NCI-H2196 treated with DMSO at 0.1 percent for 48 hours (cell line): Measurements from ENCODE around the gene SUSD4.
"Not testable (repeated sequence)": the region's sequence is repeated elsewhere in the genome, so short reads cannot be mapped to it uniquely, and the experiment has no call there.

ENCODE experiments used
- DNase-seq: peaks from one replicate; lab custom pipeline; 2025; ENCODE audit not compliant: unreplicated experiment; lab: John Stamatoyannopoulos, UW

Gene SUSD4

DNA sequence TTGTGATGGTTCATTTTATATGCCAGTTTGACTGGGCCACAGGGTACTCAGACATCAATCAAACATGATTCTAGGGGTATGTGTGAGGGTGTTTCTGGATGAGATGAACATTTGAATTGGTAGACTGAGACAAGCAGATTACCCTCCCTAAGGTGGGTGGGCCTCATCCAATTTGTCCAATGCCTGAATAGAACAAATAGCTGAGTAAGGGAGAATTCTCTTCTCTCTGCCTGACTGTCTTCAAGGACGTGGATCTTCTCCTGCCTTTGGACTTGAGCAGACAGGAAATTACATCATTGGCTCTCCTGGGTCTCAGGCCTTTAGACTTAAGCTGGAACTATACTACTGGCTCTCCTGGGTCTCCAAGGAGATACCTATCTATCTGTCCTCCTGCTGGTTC, 64.4 kb downstream of the SUSD4 start:
- no peak for DNase-seq

DNA sequence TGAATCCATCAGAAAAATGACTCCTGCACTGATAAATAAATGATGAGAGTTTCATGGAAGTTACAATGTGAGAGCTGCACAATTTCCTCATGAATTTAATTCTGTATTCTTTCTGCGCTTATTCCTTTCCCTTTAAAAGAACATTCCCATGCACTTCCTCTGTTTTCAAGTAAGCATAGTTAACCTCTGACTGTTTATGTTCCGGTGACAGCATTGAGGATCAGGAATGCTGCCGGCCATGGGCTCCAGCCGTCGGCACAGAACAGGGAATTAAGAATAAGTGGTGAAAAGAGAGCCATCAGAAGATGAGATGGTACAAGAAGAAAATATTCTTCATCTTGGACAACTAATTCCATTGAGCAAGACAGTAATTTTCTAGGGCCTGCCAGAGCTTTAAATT, 65.3 kb downstream of the SUSD4 start:
- DNase-seq, result no peak

DNA sequence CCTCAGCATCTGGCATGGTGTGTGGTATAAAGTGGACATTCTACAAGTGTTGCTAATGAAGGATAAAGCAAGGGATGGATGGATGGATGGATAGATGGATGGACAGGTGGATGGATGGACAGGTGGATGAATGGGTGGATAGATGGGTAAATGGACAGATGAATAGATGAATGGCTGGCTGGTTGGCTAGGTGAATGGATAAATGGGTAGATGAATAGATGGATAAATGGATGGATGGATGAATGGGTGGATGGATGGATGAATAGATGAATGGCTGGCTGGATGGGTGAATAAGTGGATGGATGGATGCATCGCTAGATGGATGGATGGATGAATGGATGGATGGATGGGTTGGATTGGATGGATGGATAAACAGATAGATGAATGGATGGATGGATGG, 66.2 kb downstream of the SUSD4 start:
- no peak for DNase-seq

DNA sequence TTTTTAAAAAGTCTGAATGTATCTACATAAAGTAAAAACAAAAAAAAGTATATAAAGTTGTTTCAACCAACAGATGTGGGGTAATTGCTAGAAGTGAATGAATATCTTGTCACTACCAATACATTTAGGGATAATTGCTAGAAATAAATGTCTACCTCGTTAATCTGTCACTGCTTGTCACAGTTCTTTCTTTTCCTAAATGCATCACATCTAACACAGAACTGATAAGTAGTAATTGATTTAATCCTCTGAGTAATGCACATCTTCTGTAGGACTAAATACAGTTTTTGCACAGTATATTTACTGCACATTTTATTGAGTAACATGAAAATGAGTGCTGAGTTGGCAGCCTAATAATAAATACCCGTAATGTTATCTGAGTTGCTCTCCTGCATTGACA, 72.2 kb downstream of the SUSD4 start:
- DNase-seq, result no peak

DNA sequence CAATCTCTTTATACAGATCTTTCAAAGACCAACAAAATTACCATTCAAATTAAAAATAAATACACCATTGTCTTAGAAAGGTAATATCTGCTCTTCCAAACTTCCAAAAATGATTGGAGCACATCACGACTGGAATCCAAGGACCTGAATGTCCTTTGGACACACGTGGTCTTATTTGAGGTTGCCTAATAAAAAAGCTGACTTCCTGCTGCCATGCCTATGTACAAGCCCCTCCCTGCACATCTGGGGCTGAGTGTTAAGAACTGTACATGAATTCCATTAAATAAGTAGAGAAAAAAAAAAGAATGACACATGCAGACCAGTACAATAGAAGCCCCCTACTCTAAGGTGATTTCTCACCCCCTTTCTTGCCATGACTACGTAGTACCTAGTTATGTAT, 73.6 kb downstream of the SUSD4 start:
- DNase-seq, result no peak

DNA sequence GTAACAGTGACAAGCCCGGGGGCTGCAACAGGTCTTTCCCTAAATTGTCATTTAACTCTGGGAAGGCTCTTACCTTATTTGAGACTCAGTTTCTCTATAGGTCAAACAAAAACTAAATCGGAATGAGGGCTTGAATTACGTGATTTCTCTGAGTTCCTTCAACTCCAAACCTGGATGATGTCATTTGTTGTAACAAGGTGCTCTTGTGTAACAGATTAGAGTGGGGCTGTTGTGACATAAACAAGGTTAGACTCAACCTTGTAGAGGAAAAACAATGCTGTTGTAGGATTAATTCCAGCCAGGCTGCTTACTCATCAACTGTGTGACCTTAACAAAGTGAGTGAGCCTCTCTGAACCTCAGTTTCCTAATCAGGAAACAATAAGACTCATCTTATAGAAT, 74.4 kb downstream of the SUSD4 start:
- no peak for DNase-seq

DNA sequence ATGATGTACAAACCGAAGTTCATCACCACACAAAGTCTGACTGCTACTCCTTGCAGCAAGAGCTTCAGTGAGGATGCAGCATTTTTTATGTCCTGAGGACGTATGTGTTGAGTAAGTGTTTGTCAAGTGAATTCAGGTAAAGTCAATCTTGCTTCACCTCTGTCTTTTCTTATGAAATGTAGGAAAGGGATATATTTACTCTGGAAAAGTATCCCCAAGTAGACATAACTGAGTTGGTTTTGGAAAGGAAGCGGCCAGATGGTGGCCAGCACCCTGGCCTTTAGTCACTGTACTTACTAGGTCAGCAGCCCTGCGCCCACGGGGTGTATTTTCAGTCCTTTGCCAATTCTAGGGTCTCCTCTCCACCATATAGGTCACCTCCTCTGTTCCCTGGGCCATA, 75.2 kb downstream of the SUSD4 start:
- no peak for DNase-seq

DNA sequence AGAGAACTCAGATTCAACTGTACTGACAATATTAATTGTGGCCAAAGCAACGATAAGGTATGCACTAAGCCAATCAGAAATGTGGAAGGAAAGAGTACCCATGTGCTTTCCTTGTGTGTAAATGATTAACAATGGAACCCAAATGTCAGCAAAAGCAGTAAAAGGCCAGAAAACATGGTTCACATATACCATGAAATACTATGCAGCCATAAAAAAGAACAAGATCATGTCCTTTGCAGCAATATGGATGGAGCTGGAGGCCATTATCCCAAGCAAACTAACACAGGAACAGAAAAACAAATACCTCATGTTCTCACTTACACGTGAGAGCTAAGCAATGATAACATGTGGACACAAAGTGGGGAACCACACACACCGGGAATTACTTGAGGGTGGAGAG, 78.5 kb downstream of the SUSD4 start:
- DNase-seq, result no peak

DNA sequence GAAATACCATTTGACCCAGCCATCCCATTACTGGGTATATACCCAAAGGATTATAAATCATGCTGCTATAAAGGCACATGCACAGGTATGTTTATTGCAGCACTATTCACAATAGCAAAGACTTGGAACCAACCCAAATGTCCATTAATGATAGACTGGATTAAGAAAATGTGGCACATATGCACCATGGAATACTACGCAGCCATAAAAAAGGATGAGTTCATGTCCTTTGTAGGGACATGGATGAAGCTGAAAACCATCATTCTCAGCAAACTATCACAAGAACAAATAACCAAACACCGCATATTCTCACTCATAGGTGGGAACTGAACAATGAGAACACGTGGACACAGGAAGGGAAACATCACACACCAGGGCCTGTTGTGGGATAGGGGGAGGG, 80.3 kb downstream of the SUSD4 start:
- not testable (repeated sequence) for DNase-seq

DNA sequence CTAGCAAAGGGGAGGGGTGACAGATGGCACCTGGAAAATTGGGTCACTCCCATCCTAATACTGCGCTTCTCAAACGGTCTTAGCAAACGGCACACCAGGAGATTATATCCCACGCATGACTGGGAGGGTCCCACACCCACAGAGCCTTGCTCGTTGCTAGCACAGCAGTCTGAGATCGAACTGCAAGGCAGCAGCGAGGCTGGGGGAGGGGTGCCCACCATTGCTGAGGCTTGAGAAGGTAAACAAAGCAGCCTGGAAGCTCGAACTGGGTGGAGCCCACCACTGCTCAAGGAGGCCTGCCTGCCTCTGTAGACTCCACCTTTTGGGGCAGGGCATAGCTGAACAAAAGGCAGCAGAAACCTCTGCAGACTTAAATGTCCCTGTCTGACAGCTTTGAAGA, 85.7 kb downstream of the SUSD4 start:
- DNase-seq, result not testable (repeated sequence)

DNA sequence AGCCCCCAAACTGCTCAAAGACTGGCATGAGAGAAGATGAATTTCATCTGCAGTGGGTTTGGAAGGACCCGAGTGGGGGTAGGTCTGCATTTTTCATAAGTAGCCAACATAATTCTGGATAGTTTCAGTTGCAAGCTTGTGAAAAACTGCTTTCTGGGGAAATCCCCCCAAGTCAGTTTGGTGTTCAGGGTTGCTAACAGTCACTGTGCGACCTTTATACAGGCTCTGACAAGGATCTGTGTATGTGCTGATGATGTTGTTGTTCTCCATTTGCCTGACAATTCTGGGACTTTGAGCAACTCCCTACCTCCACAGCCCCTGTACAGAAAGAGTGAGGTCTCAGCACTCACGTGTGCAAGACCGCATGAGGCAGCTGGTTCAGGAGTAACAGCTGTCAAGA, 87.9 kb downstream of the SUSD4 start:
- no peak for DNase-seq

DNA sequence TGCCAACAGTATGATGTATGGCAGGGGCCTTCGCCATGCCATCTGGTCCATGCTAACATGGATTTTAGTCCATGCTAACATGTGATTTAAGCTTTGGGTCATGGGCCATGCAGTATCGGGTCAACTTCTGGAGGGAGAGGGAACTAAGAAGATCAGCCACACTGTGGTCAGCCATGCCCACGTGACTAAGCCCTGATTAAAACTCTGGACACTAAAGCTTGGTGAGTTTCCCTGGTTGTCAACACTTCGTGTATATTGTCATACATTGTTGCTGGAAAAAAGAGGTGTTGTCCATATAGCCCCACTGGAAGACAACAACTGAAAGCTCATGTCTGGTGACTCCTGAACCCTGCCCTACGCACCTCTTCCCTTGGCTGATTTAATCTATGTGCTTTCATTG, 90.5 kb downstream of the SUSD4 start:
- no peak for DNase-seq

DNA sequence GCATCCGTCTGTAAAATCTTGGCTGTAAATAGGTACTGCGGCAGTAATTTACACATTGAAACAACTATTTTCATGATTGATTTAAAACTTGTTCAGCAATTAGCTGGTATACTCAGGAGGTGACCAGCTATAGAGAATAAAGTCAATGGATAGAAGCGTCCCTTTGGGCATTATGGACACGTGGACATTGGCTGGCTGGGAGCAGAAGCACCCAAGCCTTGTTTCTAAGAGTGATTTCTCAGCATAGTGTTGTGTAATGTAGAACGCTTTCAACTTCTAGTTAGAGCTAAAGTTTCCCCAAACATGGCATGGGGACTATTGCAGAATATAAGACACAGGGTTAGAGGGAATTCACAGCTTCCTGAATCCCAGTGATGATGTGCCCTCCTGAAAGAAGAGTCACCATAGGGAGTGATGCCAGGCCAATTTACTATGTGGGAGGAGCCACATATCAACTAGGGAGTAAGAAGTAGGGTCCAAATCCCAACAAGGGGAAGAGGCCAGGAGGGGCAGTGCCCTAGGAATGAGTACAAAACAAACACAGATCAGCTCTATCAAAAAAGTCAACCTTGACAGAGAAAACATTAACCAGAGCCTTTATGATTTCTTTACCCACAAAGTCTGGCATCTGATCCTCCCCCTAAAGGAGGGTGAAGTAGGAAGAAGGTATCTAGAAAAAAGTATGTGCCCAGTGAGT, 92.7 kb downstream of the SUSD4 start:
- DNase-seq, result no peak

DNA sequence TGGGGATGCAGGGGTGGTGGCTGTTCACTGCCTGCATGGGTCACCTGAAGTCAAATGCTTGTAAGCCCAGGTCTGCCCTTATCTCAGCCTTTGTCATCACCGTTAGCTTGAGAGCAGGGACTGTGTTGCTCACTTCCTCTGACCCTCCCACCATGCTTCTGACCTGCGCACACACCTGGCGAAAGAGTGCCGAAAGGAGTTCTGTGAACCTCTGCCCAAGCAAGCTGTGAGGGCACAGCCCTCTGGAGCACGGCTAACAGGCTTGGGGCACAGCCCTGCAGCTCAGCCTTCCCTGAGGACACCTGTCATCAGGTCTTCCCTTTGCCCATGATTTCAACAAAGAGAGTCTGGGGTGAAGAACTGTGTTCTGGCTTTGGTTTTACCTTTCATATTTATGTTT, 93.8 kb downstream of the SUSD4 start:
- DNase-seq, result no peak

DNA sequence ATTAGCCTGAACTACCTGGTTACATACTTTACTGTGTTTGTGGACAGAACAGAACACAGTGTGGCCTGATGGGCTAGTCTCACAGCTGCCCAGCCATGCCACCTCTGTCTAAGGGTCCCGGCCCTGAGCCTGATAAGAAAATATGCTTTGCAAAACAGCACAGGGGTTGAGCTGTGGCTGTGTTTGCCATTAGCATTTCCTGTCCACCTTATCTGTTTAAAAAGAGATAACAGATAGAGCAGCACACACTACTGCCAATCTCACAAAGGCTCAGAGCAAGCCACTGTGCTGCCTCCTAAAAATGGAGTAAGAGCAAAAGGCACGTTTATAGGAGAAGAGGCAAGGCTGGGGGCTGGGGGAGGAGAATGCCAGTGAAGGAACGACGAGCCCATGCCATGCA, 95.0 kb downstream of the SUSD4 start:
- no peak for DNase-seq

DNA sequence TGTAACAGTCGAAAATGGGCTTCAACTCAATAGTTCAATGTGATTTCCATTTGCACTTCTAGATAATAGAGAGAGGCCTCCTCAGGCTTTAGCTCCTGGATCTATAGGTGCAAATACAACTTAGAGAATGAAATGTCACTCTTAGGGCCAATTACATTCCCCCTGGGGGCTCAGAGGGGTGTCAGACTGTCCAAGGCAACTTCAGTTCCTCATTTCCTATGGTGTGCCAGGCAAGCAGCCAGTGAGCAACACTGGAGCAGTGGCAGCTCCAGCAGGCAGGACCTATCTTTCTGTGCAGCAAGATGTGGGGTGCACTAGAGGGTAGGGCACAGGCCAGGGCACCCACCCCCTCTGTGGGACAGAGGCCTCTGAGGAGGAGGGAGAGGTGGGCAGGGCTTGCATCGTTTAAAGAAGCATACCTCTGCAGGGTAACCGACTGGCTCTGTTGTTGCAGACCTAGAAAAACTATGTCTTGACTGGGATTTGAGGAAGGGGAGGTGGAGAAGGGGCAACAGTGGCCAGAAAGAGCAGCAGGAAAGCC, 97.3 kb downstream of the SUSD4 start:
- no peak for DNase-seq

DNA sequence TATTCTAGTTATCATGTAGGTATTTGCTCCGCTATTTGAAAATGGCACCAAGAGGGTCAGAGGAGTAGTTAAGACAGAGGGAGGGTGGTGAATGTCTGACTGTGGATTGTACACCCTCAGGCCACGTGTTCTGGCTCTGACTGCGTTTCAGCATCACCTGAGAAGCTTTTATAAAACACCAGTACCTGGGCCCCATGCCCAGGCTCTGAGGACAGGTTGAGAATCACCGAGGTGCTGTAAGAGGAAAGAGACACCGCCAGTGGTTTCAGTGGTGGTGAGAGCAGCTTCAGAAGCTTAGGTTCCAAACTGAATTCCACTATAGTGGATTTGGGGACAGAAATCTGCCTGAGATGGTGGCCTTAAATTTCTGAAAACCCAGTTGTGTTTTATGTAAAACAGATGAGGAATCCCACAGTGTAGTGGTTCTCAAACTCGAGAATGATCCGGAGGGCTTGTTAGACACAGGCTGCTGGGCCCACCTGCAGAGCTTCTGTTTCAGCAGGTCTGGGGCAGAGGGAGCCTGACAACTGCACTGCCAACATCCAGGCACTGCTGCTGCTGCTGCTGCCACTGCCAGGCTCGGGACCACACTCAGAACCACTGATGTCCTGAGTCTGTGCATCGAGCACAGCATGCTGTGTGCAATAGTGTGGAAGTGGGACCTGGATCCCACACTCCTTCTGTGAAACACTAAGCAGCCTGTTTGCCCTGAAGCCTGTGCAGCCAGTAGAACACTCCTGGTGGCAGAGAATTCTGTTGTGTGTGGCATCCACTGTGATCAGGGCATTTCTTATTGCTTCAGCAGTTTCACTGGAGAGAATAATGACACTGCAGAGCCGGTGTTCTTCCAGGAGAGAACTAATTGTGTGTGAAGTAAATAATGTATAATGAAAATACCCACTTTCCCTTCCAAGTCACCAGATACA, 98.7 kb downstream of the SUSD4 start:
- DNase-seq, result no peak

DNA sequence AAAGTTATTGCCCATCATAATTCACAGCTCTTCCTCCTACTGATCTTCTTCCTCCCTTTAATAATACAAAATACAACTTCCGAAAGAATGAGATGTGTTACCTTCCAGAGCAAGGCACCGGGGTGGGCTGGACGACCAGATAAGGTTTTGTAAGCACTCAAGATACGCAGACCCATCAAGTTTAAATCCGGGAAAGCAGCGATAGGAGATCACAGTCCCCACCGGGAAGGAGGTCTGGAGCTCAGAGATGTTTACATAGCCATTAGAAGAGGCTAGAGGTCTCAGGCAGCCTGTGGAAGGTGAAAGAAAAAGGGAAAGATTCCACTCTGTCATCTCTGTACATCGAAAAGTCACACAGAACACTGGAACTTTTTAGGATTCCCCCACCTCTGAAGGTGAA, 99.4 kb downstream of the SUSD4 start:
- no peak for DNase-seq

DNA sequence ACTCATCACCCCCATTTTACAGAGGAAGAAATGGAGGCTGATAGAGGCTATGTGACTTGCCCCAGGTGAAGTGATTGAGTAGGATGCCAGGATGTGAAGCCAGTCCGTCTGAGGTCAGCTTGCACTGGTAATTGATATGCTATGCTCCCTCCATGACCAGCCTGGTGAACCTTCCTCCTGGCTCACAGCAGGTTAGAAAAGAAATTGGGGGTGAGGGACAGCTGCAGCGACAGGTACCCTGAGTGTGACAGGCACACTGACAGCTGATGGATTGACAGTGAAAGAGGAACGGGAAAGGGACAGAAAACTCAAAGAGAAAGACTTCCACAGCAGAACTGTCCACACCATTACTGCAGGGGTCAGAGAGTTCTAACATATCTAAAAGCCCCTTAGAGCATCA, 102.1 kb downstream of the SUSD4 start:
- DNase-seq, result no peak

DNA sequence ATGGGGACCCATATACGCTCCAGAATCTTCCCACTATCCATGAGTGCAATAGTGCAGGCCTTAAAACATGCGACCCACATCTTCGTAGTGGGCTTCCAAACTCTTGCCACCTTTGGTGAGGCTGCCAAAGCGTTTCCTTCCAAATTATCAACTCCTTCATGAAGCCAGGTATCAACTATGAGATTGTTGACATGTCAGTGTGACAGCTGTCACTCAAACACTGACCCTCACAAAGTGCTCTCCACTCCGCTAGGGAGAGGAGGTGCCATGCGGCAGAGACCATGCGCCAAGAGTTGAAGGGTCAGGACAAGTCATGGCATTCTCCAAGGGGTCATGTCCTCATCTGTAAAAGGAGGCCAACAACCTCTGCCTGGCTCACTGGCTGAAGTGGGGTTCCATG, 103.3 kb downstream of the SUSD4 start:
- no peak for DNase-seq

DNA sequence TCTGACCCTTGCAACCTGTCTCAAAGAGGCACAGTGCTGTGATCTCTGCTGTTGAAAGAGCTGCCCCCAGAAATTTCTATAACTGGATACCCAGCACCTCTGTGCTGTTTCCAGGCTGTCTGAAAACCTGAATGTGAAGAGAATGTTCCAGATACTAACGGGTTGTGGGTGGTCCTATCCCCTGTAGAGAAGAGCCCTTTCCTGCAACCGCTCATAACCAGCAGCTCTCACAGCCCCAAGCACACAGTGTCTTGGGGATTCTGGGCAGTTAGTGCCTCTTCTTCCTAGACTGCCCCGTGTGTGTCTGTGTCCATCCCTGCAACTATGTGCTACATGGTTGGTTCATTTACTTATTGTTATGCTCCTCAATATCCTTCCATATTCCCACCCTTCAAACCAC, 104.5 kb downstream of the SUSD4 start:
- DNase-seq, result no peak

DNA sequence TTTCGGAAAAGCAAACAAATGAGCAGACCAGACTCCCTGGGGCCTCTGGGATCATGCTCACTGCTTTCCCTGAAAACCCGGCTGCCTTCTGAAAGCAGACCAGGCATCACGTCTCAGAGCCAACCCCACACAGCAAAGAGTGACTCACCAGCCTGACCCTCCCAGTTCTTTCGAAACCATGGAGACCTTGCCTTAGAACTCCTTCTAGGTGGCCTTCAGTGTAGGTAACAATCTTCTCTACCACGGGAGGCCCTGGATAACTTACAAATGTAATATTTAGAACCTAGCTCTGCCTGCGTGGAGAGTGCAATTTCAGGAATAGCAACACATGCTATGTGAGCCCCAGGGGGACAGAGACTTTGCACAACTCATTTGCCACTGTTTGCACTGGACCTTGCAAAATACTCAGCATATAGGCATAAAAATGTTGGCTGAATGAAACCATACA, 105.2 kb downstream of the SUSD4 start:
- no peak for DNase-seq
